ENCODE data around the gene C18orf54. TPM values are rescaled to one million over a fixed set of nuclear protein-coding genes. Genes with fewer than 3 reads are reported as not detected.

The C18orf54 gene
- total and polyA plus RNA-seq, 9 of the 15 experiments (the other 6 are each of a cell fraction or from before 2014, with no cell fraction given), result 3.0 to 8.7 (median 4.3) TPM

DNA sequence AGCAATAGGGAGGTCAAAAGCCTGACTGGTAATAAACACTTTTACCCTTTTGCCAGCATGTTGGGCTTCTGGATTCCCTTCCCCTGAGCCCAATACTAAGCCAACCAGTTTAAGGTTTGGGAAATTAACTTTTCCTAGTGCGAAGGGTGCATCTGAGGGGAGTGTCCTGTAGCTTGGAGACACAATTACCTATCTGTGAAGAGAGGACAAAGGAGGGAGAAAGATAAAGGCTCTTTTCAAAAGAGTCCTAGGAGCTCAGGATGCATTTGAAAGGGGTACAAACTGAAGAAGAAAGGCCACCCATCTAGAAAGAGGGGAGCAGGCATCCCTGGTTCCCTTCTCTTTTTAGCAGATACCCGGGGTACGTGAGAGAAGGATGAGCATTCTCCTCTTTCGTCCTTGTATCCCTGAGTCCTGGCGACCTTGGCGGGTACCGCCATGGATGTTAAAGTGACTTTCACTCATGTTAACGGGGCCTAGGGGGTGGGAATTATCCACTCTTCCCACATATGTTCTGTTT is 25.1 kb downstream of the C18orf54 start (continued):
- no peak for TF ChIP-seq ZNF384 (IDR thresholded peaks at IDR 0.05; ENCODE audit: low read depth, low read length)
- no peak for TF ChIP-seq ADNP (tag; IDR thresholded peaks at IDR 0.05)
- TF ChIP-seq, protein P1, sequence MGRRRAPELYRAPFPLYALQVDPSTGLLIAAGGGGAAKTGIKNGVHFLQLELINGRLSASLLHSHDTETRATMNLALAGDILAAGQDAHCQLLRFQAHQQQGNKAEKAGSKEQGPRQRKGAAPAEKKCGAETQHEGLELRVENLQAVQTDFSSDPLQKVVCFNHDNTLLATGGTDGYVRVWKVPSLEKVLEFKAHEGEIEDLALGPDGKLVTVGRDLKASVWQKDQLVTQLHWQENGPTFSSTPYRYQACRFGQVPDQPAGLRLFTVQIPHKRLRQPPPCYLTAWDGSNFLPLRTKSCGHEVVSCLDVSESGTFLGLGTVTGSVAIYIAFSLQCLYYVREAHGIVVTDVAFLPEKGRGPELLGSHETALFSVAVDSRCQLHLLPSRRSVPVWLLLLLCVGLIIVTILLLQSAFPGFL (CRISPR knock-in tag; IDR thresholded peaks at IDR 0.05), result no peak
- no peak for TF ChIP-seq GTF2A2 (tag; IDR thresholded peaks at IDR 0.05)
- TF ChIP-seq THRA (IDR thresholded peaks at IDR 0.05), result no peak
- no peak for TF ChIP-seq PHTF2 (CRISPR knock-in tag; IDR thresholded peaks at IDR 0.05)
- TF ChIP-seq SMC3 (conservative IDR thresholded peaks at IDR 0.05; ENCODE audit: insufficient read depth, low read depth, low read length), result no peak
- no peak for TF ChIP-seq FOXJ3 (CRISPR knock-in tag; IDR thresholded peaks at IDR 0.05)

DNA sequence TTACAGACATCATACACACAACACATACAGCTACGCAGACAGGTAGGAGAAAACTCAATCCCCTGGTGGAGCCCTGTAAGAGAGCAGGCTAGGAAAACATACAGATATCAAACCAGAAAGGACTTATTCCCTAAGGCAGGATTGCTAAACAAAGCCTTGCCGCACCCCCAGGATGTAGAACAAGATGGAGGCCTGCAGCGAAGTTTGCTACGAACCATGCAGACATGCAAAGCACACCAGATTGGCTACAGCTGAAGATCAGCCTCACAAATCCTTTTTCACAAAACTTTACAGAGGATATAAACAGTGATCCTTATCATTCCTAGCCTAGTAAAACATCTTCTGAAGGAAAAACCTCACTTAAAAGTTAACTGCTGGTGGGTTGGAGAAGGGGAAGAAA is 28.3 kb downstream of the C18orf54 start:
- ATAC-seq, result no peak
- H3K9ac ChIP-seq (ENCODE audit: insufficient read depth in 1 of 2, low read depth in 2 of 2, low read length in 2 of 2), result no peak overlapping the region
- no peak for FAIRE-seq
- ChIA-PET CTCF (ENCODE audit: low intra/inter-chr PET ratio) (no interaction called here), POLR2A (no interaction called here)
- peaks cover 2% of the 10 kb centered on the region; the same call in 1 of the 2 replicates for H3K9me3 ChIP-seq (replicated peaks; ENCODE audit: control insufficient read depth, insufficient read depth, low read depth, low read length)
- no peaks in the 10 kb centered on the region for H3K9me1 ChIP-seq (ENCODE audit: control insufficient read depth, insufficient read depth, low read length)
- in situ Hi-C loops (cut with MboI) (no loop called here), intact Hi-C loops (cut with micrococcal nuclease) (no loop called here)
- H4K20me1 ChIP-seq (replicated peaks; ENCODE audit: control insufficient read depth, insufficient read depth, low read length), result no peaks in the 10 kb centered on the region
- H3K4me2 ChIP-seq (ENCODE audit: insufficient read depth, low read length), result no peak overlapping the region
- no TSS peak for BruUV-seq (replicated peaks)
- peaks cover 6 to 23% of the 10 kb centered on the region in 2 experiments; a peak in 4 of 5 replicates for H3K4me1 ChIP-seq (replicated peaks in 1 of 2; ENCODE audit: control insufficient read depth in 2 of 2, insufficient read depth in 2 of 2, low read length in 2 of 2)
- H3K27ac ChIP-seq (ENCODE audit: extremely low read depth, low read depth, low read length), result no peak overlapping the region
- TF ChIP-seq ZNF561 (CRISPR knock-in tag; conservative IDR thresholded peaks at IDR 0.05) (no peak), E2F3 (CRISPR knock-in tag; IDR thresholded peaks at IDR 0.05) (no peak), ZNF124 (CRISPR knock-in tag; IDR thresholded peaks at IDR 0.05) (no peak), RBM17 (IDR thresholded peaks at IDR 0.05; ENCODE audit: borderline replicate concordance, low read depth, low read length) (no peak), ZFP1 (CRISPR knock-in tag; IDR thresholded peaks at IDR 0.05) (no peak)
- TF ChIP-seq, protein P2, sequence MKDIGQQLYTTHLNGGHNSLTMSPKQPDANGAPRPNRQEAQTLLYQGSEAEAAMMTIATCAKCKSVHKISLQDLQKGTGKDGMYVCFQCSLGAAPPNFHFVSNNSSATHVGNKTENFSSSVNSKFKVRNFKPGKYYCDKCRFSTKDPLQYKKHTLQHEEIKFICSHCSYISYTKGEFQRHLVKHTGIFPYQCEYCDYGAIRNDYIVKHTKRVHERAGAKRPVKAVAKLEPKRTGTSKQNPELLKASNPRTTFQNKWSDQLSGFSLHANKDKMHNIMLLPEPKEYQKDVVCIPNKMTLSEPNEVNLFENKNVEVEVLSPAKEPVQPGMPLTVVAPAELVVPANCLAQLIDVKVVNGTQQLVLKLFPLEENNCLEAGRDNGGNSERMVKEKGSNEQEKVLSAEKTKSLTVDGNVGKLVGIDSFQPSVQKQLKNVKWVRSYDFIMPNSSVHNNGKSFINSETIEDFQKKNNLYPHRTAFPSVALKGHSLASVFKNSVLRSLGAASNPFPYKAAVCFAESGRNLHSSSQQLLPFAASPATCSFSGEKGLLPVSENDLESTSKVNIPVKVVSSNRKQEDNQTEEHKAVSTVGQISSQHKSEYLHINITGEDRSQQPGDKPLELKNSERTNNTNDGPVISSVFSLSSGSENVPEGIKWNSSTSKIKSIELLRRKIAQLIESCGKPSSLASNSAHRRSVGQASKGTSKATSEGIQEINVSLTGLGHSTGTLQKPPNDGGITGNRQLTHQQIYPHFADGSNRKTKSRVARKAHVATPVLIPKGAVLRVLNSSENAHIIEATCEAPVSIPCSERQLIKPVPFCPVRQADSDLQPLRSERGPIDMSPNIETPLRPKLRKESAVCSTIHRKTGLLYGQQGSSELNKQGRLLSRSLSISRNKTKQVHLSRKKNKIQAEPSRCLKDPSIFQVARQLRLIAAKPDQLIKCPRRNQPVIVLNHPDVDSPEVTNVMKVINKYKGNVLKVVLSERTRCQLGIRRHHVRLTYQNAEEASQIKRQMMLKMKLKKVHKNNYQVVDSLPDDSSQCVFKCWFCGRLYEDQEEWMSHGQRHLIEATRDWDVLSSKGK (CRISPR knock-in tag; IDR thresholded peaks at IDR 0.05), result no peak
- no peaks in the 10 kb centered on the region for H3K27me3 ChIP-seq (ENCODE audit: control insufficient read depth in 2 of 2, insufficient read depth in 2 of 2, low read length in 2 of 2)
- no peaks in the 10 kb centered on the region for H3K79me2 ChIP-seq (ENCODE audit: control insufficient read depth, insufficient read depth, low read length)
- no peaks in the 10 kb centered on the region for H3K36me3 ChIP-seq (ENCODE audit: control insufficient read depth, insufficient read depth, low read length)
- no peak for DNase-seq (ENCODE audit: extremely low read depth in 1 of 4, low spot score in 3 of 4)
- H3K4me3 ChIP-seq, result no peak overlapping the region
- 100% methylated on average over 2 of the region's 4 CpGs for WGBS (ENCODE audit: insufficient coverage, low coverage, missing lambda C conversion rate)
- H2AFZ ChIP-seq (ENCODE audit: low read depth, low read length), result no peak overlapping the region

Measured in K562 (cell line).